HG03095 (cell line): Measurements from ENCODE around the gene EGFR.

Experiments
- ATAC-seq: cut with Tn5 transposase; IDR thresholded peaks from one replicate; pipeline ENCODE4 v1.9.1; 2021; ENCODE audit warnings: moderate library complexity; ENCODE audit not compliant: unreplicated experiment

The EGFR gene

GRCh38 chr7:55206235-55207029 is 187.6 kb downstream of the EGFR start:
- ATAC-seq = no peak

DNA sequence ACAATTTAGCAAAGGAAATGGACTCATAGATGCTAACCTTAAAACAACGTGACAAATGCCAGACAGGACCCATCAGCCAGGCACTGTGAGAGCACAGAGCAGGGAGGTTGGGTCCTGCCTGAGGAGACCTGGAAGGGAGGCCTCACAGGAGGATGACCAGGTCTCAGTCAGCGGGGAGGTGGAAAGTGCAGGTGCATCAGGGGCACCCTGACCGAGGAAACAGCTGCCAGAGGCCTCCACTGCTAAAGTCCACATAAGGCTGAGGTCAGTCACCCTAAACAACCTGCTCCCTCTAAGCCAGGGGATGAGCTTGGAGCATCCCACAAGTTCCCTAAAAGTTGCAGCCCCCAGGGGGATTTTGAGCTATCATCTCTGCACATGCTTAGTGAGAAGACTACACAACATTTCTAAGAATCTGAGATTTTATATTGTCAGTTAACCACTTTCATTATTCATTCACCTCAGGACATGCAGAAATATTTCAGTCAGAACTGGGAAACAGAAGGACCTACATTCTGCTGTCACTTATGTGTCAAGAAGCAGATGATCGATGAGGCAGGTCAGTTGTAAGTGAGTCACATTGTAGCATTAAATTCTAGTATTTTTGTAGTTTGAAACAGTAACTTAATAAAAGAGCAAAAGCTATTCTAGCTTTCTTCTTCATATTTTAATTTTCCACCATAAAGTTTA is 188.8 kb downstream of the EGFR start:
- no peak for ATAC-seq

DNA sequence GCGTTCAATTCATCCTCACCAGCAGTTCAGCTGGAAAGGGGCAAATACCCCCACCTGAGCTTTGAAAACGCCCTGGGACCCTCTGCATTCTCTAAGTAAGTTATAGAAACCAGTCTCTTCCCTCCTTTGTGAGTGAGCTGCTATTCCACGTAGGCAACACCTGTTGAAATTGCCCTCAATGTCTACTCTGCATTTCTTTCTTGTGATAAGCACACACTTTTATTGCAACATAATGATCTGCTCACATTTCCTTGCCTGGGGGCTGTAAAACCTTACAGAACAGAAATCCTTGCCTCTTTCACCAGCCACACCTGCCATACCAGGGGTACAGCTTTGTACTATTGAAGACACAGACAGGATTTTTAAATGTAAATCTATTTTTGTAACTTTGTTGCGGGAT is 190.5 kb downstream of the EGFR start:
- ATAC-seq = no peak

DNA sequence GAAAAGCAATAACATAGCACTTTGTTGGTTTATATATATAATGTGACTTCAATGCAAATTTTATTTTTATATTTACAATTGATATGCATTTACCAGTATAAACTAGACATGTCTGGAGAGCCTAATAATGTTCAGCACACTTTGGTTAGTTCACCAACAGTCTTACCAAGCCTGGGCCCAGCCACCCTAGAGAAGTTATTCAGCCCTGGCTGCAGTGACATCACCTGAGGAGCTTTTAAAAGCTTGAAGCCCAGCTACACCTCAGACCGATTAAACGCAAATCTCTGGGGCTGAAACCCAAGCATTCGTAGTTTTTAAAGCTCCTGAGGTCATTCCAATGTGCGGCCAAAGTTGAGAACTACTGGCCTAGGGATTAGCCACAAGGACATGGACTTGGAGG is 191.4 kb downstream of the EGFR start:
- ATAC-seq = no peak

GRCh38 chr7:55210716-55211115 is 191.9 kb downstream of the EGFR start:
- ATAC-seq = no peak

DNA sequence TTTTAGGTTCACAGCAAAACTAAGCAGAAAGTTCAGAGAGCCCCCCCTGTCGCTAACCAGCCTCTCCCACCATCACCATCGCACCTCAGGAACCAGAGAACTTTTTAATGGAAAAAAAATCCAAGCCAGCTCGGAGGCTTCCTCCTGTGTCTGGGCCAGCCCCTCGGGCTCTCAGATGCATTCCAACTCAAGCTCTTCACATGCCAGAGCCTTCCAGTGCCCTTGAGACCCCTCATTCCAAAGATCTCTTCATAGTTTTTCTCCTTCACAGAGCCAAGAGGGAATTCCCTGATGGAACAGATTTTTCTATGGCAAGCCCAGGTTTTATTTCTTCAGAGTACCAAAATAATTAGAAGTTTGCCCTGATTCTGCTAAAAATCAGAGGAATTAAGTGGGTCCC is 192.9 kb downstream of the EGFR start:
- no peak for ATAC-seq

DNA sequence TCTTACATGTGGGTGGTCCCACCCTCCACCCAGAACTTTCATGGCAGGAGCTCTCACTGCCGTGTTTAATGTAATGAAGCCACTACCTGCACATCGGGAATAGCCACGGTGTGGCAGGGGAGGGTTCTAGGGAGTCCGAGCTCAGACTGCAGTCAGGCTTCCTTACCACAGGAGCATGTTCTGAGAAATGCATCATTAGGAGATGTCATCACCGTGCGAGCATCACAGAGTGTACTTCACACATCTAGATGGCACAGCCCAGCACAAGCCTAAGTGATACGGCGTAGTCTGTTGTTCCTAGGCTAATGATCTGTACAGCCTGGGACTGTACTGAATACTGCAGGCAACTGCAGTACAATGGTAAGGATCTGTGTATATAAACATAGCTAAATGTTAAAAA is 193.4 kb downstream of the EGFR start:
- no peak for ATAC-seq

DNA sequence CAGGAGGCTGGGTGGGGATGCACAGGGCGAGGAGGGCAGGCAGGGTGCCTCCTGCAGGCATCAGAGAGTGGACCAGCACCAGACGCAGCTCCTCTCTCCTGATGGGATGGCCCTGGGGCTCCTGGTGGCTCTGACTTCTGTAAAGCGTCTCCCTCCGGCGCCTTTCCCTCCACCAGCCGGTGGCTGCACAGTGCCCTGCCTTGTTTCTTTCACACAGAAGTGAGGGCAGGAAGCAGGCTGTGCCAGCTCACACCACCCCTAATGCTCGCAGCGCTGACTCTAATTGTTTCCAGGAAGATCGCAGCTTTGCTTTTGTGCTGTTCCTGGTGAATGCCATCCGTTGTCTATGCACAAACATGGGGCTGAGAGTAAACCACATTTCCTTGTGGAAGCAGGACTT is 194.0 kb downstream of the EGFR start:
- no peak for ATAC-seq

- ATAC-seq = no peak
These were observed 195.9 kb downstream of the EGFR start for GRCh38 chr7:55214707-55215106.

DNA sequence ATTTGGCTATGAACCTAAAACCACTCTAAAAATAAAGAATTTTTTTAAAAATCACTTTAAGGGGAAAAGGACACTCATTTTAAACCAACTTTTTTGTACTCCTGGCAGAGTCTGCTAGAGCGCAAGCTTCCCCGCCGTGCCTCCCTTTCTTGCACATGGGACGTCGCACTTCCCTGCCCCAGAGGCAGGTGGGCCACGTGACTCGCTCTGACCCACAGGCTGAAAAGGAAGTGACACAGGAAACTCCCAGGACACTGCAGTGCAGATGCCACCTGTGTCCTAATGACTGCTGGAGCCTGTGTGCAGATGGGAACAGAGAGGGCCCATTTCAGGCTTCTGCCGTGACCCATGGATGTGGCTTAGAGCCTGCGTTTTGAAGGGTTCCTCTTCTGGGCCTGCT is 204.2 kb downstream of the EGFR start:
- no peak for ATAC-seq

GRCh38 chr7:55224111-55224510 is 205.3 kb downstream of the EGFR start:
- ATAC-seq = no peak

DNA sequence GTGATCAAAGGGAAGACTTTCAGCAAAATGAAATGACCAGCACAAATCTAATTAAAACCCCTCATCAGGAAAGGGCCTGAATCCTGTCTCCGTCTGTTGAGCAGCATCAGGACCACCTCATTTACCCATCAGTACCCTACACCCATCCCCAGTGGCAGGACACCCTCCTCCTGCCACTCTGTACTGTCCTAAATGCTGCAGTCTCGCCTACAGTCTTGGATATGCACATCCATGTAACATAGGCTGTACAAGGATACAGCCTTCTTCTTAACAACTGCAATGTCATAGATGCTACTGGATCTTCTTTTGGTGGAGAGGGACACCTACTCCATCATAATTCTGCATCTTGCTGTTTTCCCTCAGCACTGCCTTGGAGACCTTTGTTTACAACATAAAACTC is 206.0 kb downstream of the EGFR start:
- no peak for ATAC-seq

DNA sequence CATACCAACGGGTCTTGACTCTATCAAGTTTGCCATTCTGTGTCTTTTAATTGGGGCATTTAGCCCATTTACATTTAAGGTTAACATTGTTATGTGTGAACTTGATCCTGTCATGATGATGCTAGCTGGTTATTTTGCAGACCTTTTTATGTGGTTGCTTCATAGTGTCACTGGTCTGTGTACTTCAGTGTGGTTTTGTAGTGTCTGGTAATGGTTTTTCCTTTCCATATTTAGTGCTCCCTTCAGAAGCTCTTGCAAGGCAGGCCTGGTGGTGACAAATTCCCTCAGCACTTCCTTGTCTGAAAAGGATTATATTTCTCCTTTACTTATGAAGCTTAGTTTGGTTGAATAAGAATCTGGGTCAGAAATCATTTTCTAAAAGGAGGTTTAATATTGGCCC is 211.2 kb downstream of the EGFR start:
- no peak for ATAC-seq

DNA sequence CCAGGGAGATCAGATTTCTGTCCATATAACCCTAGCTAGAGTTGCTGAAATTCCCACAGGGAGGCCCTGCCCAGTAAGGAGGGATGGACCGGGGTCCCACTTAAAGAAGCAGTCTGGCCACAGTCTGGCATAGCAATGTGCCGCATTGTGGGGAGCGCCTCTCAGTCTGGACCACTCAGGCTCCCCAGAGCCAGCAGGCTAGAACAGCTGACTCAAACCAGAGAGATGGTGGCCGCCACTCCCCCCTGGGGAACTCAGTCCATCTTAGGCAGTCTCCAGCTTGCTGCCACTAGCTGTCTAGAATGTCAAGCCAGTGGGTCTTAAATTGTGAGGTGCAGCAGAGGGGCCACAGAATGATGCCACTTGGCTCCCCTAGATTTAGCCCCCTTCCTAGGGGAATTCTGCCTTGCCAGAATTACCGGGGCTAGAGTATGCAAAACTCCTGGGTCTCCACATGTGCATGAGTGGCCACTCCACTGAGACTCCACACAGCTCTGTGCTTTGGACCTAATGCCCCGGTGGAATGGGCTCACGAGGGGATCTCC is 213.0 kb downstream of the EGFR start:
- no peak for ATAC-seq

GRCh38 chr7:55233001-55233400 is 214.2 kb downstream of the EGFR start:
- no peak for ATAC-seq

DNA sequence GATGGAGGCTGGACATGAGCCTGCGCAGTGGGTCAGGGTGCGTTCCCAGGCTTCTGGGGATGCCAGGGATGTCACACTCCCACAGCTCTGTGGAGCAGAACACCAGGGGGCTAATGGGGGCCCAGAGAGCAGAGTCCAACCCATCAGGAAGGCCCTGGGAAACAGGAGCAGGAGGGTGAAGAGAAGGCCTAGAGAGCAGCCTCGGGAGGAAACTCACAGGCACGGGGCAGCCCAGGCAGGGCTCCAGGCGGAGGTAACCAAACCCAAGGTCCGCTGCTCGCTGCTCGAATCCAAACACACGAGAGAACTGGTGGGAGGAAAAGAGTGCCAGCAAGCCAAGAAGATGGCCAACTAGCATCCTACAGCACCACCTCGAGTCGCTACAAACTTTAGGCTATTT is 215.6 kb downstream of the EGFR start:
- no peak for ATAC-seq

- no peak for ATAC-seq
These were observed 216.3 kb downstream of the EGFR start for GRCh38 chr7:55235115-55235514.

GRCh38 chr7:55235801-55236200 is 217.0 kb downstream of the EGFR start:
- ATAC-seq = no peak

DNA sequence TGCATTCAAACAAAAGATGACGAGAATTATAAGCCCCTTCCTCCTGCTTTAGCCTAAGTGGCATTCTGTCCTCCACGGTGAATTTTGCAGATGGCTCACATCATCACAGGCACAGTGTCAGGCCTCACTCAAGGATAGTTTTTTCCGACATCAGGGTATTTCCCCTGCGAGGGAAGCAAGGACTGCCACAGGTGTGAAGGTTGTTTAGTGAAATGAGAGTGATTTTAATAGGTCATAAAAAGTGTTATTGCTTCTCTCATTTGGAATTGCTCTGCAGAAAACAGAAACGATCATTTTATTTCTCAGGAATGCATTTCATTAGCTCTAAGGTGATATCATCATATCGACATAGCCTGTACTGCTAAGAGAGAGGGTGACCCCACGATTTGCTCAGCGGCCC is 217.7 kb downstream of the EGFR start:
- ATAC-seq = no peak

GRCh38 chr7:55237156-55237893 is 218.5 kb downstream of the EGFR start:
- no peak for ATAC-seq

DNA sequence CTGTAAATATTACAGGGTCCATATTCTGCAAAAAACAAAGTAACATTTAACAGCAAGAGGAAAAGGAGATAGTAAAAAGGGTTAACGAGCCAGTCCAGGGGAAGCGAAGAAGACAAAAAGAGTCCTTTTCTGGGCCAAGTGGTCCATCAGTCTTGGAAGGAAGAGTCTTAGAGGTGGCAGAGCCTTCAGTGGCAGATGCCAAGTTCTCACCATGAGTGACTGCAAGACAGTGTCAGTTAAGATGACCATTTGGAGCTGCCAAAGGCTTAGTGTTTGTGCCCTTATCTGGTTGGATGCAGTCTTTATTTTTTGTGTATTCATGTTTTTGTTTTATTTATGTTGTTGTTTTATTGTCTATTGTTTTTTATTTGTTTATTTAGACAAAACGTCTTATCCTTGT is 220.6 kb downstream of the EGFR start:
- ATAC-seq = no peak
